MG63 (cell line): ENCODE results near the gene ZFHX3. TPM values are rescaled to one million over a fixed set of nuclear protein-coding genes. Genes with fewer than 3 reads are reported as not detected.

ENCODE experiments used
- DNase-seq: peaks from one replicate; pipeline ENCODE4 v3.0.0-alpha.2; 2020
- H3K27me3 ChIP-seq: fragments of 250-450 bp; sonication (Bioruptor Pico); 2 replicates; pipeline ENCODE4 v1.5.1; 2020; ENCODE audit warnings: mild to moderate bottlenecking, moderate library complexity
- H3K36me3 ChIP-seq: fragments of 250-450 bp; sonication (Bioruptor Pico); 2 replicates; pipeline ENCODE4 v1.5.1; 2020; ENCODE audit warnings: mild to moderate bottlenecking, moderate library complexity
- H3K4me3 ChIP-seq: fragments of 250-450 bp; sonication (Bioruptor Pico); 2 replicates; pipeline ENCODE4 v1.5.1; 2020; ENCODE audit warnings: mild to moderate bottlenecking, moderate library complexity
- H3K9me3 ChIP-seq: fragments of 250-450 bp; sonication (Bioruptor Pico); 2 replicates; pipeline ENCODE4 v1.5.1; 2020; ENCODE audit warnings: mild to moderate bottlenecking, moderate library complexity
- total RNA-seq: library from RNA; depleted of rRNA; stranded (reverse); fragments of >200 nt; shearing (Covaris generic); gene quantifications from 2 replicates; pipeline ENCODE4 v1.2.3, GENCODE V29; 2014; ENCODE audit warnings: low replicate concordance

ZFHX3 gene
- total RNA-seq, 1 experiment from 2014 or later: 0.89 TPM

- no peak overlapping the region for H3K4me3 ChIP-seq
- H3K36me3 ChIP-seq: no peaks in the 10 kb centered on the region
- DNase-seq: no peak
- no peaks in the 10 kb centered on the region for H3K27me3 ChIP-seq
- H3K9me3 ChIP-seq: no peaks in the 10 kb centered on the region
Measured at GRCh38 chr16:72946474-72947194, 101.3 kb downstream of the ZFHX3 start.

DNA sequence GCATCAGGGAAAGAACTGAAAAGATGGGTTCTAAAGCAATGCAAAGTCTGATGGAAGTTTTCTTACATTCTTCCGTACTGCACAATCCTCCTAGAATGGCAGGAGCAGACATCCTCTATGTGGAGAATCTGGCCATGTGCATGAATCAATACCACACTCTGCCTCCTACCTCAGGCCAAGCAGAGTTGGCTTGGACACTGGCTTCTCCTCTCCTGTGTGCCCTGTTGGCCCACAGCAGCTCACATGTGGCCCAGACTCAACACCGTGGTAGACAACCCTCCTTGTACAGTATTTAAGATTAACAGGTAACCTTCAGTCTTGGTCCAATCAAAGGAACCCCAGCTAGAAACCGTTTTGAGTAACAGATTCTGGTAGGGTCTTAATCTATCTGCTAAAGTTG lies 101.9 kb downstream of the ZFHX3 start:
- no peak for DNase-seq
- H3K9me3 ChIP-seq: no peaks in the 10 kb centered on the region
- no peak overlapping the region for H3K4me3 ChIP-seq
- H3K36me3 ChIP-seq: no peaks in the 10 kb centered on the region
- no peaks in the 10 kb centered on the region for H3K27me3 ChIP-seq

DNA sequence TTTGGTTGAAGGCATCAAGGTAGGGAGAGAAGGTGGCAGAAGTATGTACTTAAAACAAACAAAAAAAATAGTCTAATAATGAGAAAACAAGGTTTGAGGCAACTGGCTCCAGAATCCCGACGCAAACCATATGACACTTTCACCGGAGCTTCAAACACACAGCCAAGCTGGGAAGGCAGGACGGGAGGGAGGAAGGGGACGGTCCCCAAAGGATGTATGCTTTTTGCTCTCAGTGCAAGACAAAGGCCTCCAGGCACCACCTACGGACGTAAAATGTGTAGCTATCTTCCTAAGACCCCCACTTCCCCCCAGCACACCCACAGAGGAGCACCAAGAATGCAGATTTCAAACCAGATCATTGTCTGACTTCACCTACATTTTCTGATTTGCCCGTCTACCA lies 102.3 kb downstream of the ZFHX3 start:
- H3K4me3 ChIP-seq: no peak overlapping the region
- H3K9me3 ChIP-seq: no peaks in the 10 kb centered on the region
- H3K36me3 ChIP-seq: no peaks in the 10 kb centered on the region
- H3K27me3 ChIP-seq: no peaks in the 10 kb centered on the region
- DNase-seq: no peak

- DNase-seq: no peak
- Histone ChIP-seq H3K27me3 (no peaks in the 10 kb centered on the region), H3K4me3 (no peak overlapping the region)
Measured at GRCh38 chr16:72944757-72945485, 103.0 kb downstream of the ZFHX3 start.

DNA sequence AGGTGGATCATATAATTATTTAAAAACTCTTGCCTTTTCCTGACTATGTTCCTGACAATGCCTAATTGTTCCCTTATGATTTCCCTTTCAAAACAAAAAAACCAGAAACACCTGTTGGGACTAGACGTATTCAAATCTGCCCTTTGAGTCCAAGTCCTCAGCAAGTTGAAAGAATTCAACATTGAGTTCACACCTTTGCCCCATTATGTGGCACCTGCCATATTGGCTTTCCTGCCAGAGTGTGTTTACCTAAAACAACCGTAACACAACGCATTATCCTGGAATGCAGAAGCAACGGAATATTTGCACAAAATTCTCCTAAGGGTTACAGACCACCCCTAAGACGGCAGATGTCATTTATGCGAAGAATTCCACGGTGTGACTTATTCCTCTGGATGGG lies 105.9 kb downstream of the ZFHX3 start:
- no peaks in the 10 kb centered on the region for H3K9me3 ChIP-seq
- H3K27me3 ChIP-seq: no peaks in the 10 kb centered on the region
- no peak overlapping the region for H3K4me3 ChIP-seq
- no peak for DNase-seq
- H3K36me3 ChIP-seq: no peaks in the 10 kb centered on the region

More at GRCh38 chr16:72944757-72945485, 103.0 kb downstream of the ZFHX3 start:
- no peaks in the 10 kb centered on the region for H3K36me3 ChIP-seq
- H3K9me3 ChIP-seq: no peaks in the 10 kb centered on the region

GRCh38 chr16:72940886-72941285 lies 107.0 kb downstream of the ZFHX3 start:
- no peak overlapping the region for H3K4me3 ChIP-seq
- H3K9me3 ChIP-seq: no peaks in the 10 kb centered on the region
- DNase-seq: no peak
- H3K36me3 ChIP-seq: no peaks in the 10 kb centered on the region
- H3K27me3 ChIP-seq: no peaks in the 10 kb centered on the region

GRCh38 chr16:72939247-72939646 lies 108.7 kb downstream of the ZFHX3 start:
- Histone ChIP-seq H3K27me3 (no peaks in the 10 kb centered on the region), H3K9me3 (no peaks in the 10 kb centered on the region), H3K36me3 (no peaks in the 10 kb centered on the region), H3K4me3 (no peak overlapping the region)
- peak; percentile 41 for DNase-seq

GRCh38 chr16:72938795-72939164 lies 109.1 kb downstream of the ZFHX3 start:
- H3K4me3 ChIP-seq: no peak overlapping the region
- no peaks in the 10 kb centered on the region for H3K36me3 ChIP-seq
- peak; percentile 89 for DNase-seq

DNA sequence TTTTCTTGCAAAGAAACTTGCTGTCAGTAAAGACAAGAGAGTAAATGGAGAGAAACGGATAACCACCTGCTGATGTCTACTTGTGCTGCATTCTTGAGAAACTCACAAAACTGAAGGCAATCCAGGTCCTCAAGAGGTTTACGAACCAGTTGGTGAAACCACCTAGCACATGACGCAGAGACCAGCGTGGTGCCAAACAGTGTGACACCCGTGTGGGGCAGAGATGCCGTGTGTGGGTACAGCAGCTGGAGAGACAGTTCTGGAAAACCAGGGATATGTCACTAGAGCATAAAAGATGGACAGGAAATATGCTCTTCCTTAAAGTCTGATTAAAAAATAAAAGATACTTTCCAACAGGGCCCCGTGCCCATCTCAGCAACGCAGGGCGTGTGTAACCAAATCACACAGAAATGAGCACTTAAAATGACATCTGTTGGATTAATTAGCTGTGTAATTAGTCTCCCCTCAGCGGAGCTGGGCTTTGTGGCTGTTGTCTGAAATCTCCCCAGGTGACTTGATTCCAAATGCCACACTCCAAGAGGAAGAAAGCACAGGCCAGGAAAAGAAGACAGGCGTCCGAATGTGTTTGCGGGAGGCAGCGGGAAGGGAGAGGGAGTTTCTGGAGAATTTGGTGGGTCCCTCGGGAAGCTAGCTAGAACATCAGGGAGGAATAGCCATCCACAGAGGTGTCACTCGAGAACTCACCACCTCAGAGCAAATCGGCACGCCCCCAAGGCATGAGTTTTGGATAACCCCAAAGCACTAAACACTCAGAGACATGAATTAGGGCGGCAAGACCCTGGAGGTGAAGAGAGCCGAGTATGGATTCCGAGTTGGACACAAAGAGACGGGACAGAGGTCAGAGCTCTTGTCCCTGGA lies 109.8 kb downstream of the ZFHX3 start:
- H3K36me3 ChIP-seq: no peaks in the 10 kb centered on the region
- no peaks in the 10 kb centered on the region for H3K9me3 ChIP-seq
- no peak for DNase-seq
- no peak overlapping the region for H3K4me3 ChIP-seq
- H3K27me3 ChIP-seq: no peaks in the 10 kb centered on the region

More at GRCh38 chr16:72938795-72939164, 109.1 kb downstream of the ZFHX3 start:
- Histone ChIP-seq H3K9me3 (no peaks in the 10 kb centered on the region), H3K27me3 (no peaks in the 10 kb centered on the region)

- Histone ChIP-seq H3K4me3 (no peak overlapping the region), H3K27me3 (no peaks in the 10 kb centered on the region), H3K36me3 (no peaks in the 10 kb centered on the region), H3K9me3 (no peaks in the 10 kb centered on the region)
- DNase-seq: no peak
Measured at GRCh38 chr16:72937360-72937759, 110.6 kb downstream of the ZFHX3 start.

- H3K36me3 ChIP-seq: no peaks in the 10 kb centered on the region
- H3K4me3 ChIP-seq: no peak overlapping the region
- H3K27me3 ChIP-seq: no peaks in the 10 kb centered on the region
- no peaks in the 10 kb centered on the region for H3K9me3 ChIP-seq
- no peak for DNase-seq
Measured at GRCh38 chr16:72936408-72936807, 111.5 kb downstream of the ZFHX3 start.

DNA sequence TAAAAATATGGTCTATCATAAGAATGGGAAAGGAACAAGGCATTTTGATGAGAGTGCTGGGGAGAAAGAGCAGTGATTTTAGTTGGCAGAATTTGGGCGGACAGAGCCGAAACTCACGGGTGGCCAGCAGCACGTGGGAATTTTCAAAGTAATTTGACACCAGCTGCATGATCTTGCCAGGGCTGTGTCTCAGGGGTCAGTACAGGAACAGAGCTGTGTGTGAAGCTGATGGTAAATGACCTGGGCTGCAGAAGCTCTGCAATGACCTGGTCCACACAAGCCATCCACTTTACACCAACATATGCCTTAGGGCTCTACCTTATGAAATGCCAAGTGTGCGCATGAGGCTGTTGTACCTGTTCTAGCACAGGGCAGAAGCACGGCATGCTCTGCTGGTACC lies 112.0 kb downstream of the ZFHX3 start:
- H3K27me3 ChIP-seq: no peaks in the 10 kb centered on the region
- H3K9me3 ChIP-seq: no peaks in the 10 kb centered on the region
- no peak for DNase-seq
- H3K4me3 ChIP-seq: no peak overlapping the region
- no peaks in the 10 kb centered on the region for H3K36me3 ChIP-seq

GRCh38 chr16:72934636-72935403 lies 113.1 kb downstream of the ZFHX3 start:
- Histone ChIP-seq H3K27me3 (no peaks in the 10 kb centered on the region), H3K36me3 (no peaks in the 10 kb centered on the region), H3K9me3 (no peaks in the 10 kb centered on the region), H3K4me3 (no peak overlapping the region)
- DNase-seq: no peak

- no peaks in the 10 kb centered on the region for H3K27me3 ChIP-seq
- DNase-seq: no peak
- H3K4me3 ChIP-seq: no peak overlapping the region
Measured at GRCh38 chr16:72932677-72933335, 115.1 kb downstream of the ZFHX3 start.

GRCh38 chr16:72932050-72932449 lies 115.9 kb downstream of the ZFHX3 start:
- no peak for DNase-seq
- Histone ChIP-seq H3K27me3 (no peaks in the 10 kb centered on the region), H3K36me3 (no peaks in the 10 kb centered on the region), H3K4me3 (no peak overlapping the region), H3K9me3 (no peaks in the 10 kb centered on the region)

More at GRCh38 chr16:72932677-72933335, 115.1 kb downstream of the ZFHX3 start:
- H3K9me3 ChIP-seq: no peaks in the 10 kb centered on the region
- H3K36me3 ChIP-seq: no peaks in the 10 kb centered on the region

GRCh38 chr16:72930396-72930795 lies 117.5 kb downstream of the ZFHX3 start:
- no peaks in the 10 kb centered on the region for H3K27me3 ChIP-seq
- H3K4me3 ChIP-seq: no peak overlapping the region
- no peak for DNase-seq
- H3K36me3 ChIP-seq: no peaks in the 10 kb centered on the region
- no peaks in the 10 kb centered on the region for H3K9me3 ChIP-seq
